ENCODE measurements around the gene SYNE1. TPM values are rescaled to one million over a fixed set of nuclear protein-coding genes. Genes with fewer than 3 reads are reported as not detected.

The SYNE1 gene
- total and polyA plus RNA-seq, 4 donors = 10.2 to 105 (median 24.5) TPM

GRCh38 chr6:152341596-152341995, 295.6 kb downstream of the SYNE1 start:
- Histone ChIP-seq H3K4me1 (ENCODE audit: control insufficient read depth in 4 of 4, insufficient read depth in 4 of 4, low read length in 3 of 4) (peaks cover 0 to 2% (median 0%) of the 10 kb centered on the region in 4 donors), H3K9ac (ENCODE audit: low read depth in 1 of 2, low read length in 2 of 2) (no peak overlapping the region), H3K36me3 (ENCODE audit: control insufficient read depth in 4 of 4, insufficient read depth in 3 of 4, low read depth in 1 of 4, low read length in 3 of 4) (peaks cover 0 to 3% (median under 1%) of the 10 kb centered on the region in 4 donors), H3K9me3 (ENCODE audit: control insufficient read depth in 4 of 4, low read length in 3 of 4) (no peaks in the 10 kb centered on the region), H3K27me3 (ENCODE audit: control insufficient read depth in 4 of 4, insufficient read depth in 4 of 4, low read length in 3 of 4) (no peaks in the 10 kb centered on the region), H3K27ac (ENCODE audit: low read depth in 1 of 2, low read length in 2 of 2) (no peak overlapping the region), H3K4me3 (ENCODE audit: low read depth in 1 of 3, low read length in 3 of 3) (no peak overlapping the region)
- no peak for TF ChIP-seq JUND (IDR thresholded peaks at IDR 0.05)
- no peak for TF ChIP-seq CTCF (IDR thresholded peaks at IDR 0.05; ENCODE audit: low read depth, low read length, missing input control)
- TF ChIP-seq EGR1 (IDR thresholded peaks at IDR 0.05; ENCODE audit: low read depth in 2 of 2) = no peak
- no peak for TF ChIP-seq HNF4A (conservative IDR thresholded peaks at IDR 0.05)
- no peak for TF ChIP-seq FOXA2 (IDR thresholded peaks at IDR 0.05)
- TF ChIP-seq SP1 (IDR thresholded peaks at IDR 0.05) = no peak
- no peak for DNase-seq (ENCODE audit: low spot score)
- WGBS = 82% methylated on average over 5 of the region's 5 CpGs

- H3K9me3 ChIP-seq (ENCODE audit: control insufficient read depth in 4 of 4, low read length in 3 of 4) = no peaks in the 10 kb centered on the region
- peaks cover 0 to 3% (median under 1%) of the 10 kb centered on the region in 4 donors for H3K36me3 ChIP-seq (ENCODE audit: control insufficient read depth in 4 of 4, insufficient read depth in 3 of 4, low read depth in 1 of 4, low read length in 3 of 4)
- 46% methylated on average over 10 of the region's 10 CpGs for WGBS
- no peak overlapping the region for H3K4me3 ChIP-seq (ENCODE audit: low read depth in 1 of 3, low read length in 3 of 3)
- no peaks in the 10 kb centered on the region for H3K27me3 ChIP-seq (ENCODE audit: control insufficient read depth in 4 of 4, insufficient read depth in 4 of 4, low read length in 3 of 4)
- H3K9ac ChIP-seq (ENCODE audit: low read depth in 1 of 2, low read length in 2 of 2) = no peak overlapping the region
- H3K4me1 ChIP-seq (ENCODE audit: control insufficient read depth in 4 of 4, insufficient read depth in 4 of 4, low read length in 3 of 4) = peaks cover 0 to 2% (median 0%) of the 10 kb centered on the region in 4 donors
- TF ChIP-seq, protein P1, sequence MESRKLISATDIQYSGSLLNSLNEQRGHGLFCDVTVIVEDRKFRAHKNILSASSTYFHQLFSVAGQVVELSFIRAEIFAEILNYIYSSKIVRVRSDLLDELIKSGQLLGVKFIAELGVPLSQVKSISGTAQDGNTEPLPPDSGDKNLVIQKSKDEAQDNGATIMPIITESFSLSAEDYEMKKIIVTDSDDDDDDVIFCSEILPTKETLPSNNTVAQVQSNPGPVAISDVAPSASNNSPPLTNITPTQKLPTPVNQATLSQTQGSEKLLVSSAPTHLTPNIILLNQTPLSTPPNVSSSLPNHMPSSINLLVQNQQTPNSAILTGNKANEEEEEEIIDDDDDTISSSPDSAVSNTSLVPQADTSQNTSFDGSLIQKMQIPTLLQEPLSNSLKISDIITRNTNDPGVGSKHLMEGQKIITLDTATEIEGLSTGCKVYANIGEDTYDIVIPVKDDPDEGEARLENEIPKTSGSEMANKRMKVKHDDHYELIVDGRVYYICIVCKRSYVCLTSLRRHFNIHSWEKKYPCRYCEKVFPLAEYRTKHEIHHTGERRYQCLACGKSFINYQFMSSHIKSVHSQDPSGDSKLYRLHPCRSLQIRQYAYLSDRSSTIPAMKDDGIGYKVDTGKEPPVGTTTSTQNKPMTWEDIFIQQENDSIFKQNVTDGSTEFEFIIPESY (IDR thresholded peaks at IDR 0.05) = no peak
- peak; percentile 96 for TF ChIP-seq CTCF (IDR thresholded peaks at IDR 0.05; ENCODE audit: low read depth, low read length, missing input control)
- peak; percentile 89 to 95 for TF ChIP-seq RAD21 (IDR thresholded peaks at IDR 0.05)
- TF ChIP-seq NR2F2 (IDR thresholded peaks at IDR 0.05) = no peak
- TF ChIP-seq HNF4A (conservative IDR thresholded peaks at IDR 0.05) = peak in 1 of 2 donors; percentile 14
- no peak for TF ChIP-seq SP1 (IDR thresholded peaks at IDR 0.05)
- TF ChIP-seq JUND (IDR thresholded peaks at IDR 0.05) = no peak
- DNase-seq (ENCODE audit: low spot score) = peak; percentile 63
- no peak overlapping the region for H3K27ac ChIP-seq (ENCODE audit: low read depth in 1 of 2, low read length in 2 of 2)
Measured at GRCh38 chr6:152338335-152339125, 298.6 kb downstream of the SYNE1 start.

DNA sequence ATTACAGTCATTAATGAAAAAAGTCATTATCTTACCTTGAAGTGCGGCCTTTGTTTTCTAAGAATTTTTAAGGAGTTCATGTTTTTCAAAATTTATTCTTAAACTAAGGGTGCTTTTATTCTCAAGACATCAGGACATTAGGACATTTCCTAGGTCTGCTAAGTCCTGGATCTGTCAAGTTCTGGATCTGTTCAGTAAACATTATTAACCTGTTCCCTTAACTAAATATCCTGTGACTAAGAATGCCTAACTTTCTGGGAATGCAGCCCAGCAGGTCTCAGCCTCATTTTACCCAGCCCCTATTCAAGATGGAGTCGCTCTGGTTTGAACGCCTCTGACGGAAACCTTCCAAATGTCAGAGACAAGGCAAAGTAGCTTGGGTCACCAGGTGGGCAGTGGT, 302.6 kb downstream of the SYNE1 start:
- H3K27ac ChIP-seq (ENCODE audit: low read depth in 1 of 2, low read length in 2 of 2) = no peak overlapping the region
- WGBS = 97% methylated on average over 4 of the region's 4 CpGs
- peaks cover 0 to 3% (median under 1%) of the 10 kb centered on the region in 4 donors for H3K36me3 ChIP-seq (ENCODE audit: control insufficient read depth in 4 of 4, insufficient read depth in 3 of 4, low read depth in 1 of 4, low read length in 3 of 4)
- DNase-seq (ENCODE audit: low spot score) = no peak
- H3K4me3 ChIP-seq (ENCODE audit: low read depth in 1 of 3, low read length in 3 of 3) = no peak overlapping the region
- no peaks in the 10 kb centered on the region for H3K27me3 ChIP-seq (ENCODE audit: control insufficient read depth in 4 of 4, insufficient read depth in 4 of 4, low read length in 3 of 4)
- peaks cover 0 to 2% (median 0%) of the 10 kb centered on the region in 4 donors for H3K4me1 ChIP-seq (ENCODE audit: control insufficient read depth in 4 of 4, insufficient read depth in 4 of 4, low read length in 3 of 4)
- no peaks in the 10 kb centered on the region for H3K9me3 ChIP-seq (ENCODE audit: control insufficient read depth in 4 of 4, low read length in 3 of 4)
- H3K9ac ChIP-seq (ENCODE audit: low read depth in 1 of 2, low read length in 2 of 2) = no peak overlapping the region
- TF ChIP-seq HNF4A (conservative IDR thresholded peaks at IDR 0.05) (no peak), HNF4G (IDR thresholded peaks at IDR 0.05) (no peak), TAF1 (conservative IDR thresholded peaks at IDR 0.05) (no peak), RXRA (IDR thresholded peaks at IDR 0.05) (no peak), JUND (IDR thresholded peaks at IDR 0.05) (no peak), EGR1 (IDR thresholded peaks at IDR 0.05; ENCODE audit: low read depth in 2 of 2) (no peak), GABPA (IDR thresholded peaks at IDR 0.05 in 1 of 2, conservative IDR thresholded peaks at IDR 0.05 in 1 of 2) (no peak), RAD21 (IDR thresholded peaks at IDR 0.05) (no peak)
- TF ChIP-seq, protein P1 (IDR thresholded peaks at IDR 0.05) = no peak
